BJ (cell line): ENCODE data around the gene GEN1. TPM values are rescaled to one million over a fixed set of nuclear protein-coding genes. Genes with fewer than 3 reads are reported as not detected.

Experiments used
- CTCF ChIA-PET: fragments of 350-600 bp; formaldehyde crosslinking; extraction: SDS; loops from one replicate; lab custom pipeline; 2021; ENCODE audit warnings: antibody characterized with exemption, inconsistent platforms; lab: Yijun Ruan, JAX
- POLR2A ChIA-PET: fragments of 300-600 bp; sonication (Branson Sonifier 250); formaldehyde crosslinking; extraction: SDS; loops from one replicate; lab custom pipeline; 2021; ENCODE audit warnings: antibody characterized with exemption; lab: Charles Lee
- DNase-seq: peaks from one replicate; pipeline ENCODE4 v3.0.0-alpha.2; 2011; ENCODE audit warnings: low read depth
- H3K27me3 ChIP-seq: 2 replicates; pipeline ENCODE4 v1.6.0; 2011; ENCODE audit warnings: low read length; ENCODE audit not compliant: control insufficient read depth, insufficient read depth
- H3K36me3 ChIP-seq: 2 replicates; pipeline ENCODE4 v1.5.1; 2011; ENCODE audit warnings: low read length; ENCODE audit not compliant: control insufficient read depth, insufficient read depth
- H3K4me3 ChIP-seq: 2 replicates; pipeline ENCODE4 v1.5.1; 2011; ENCODE audit warnings: low read depth, mild to moderate bottlenecking, control low read depth, low read length
- CTCF ChIP-seq: IDR thresholded peaks from 2 replicates; pipeline ENCODE4 v1.5.1; 2011; ENCODE audit warnings: low read depth, mild to moderate bottlenecking, control low read depth, inconsistent platforms, low read length, moderate library complexity; ENCODE audit not compliant: insufficient read depth
- polyA plus RNA-seq: library from polyadenylated mRNA; depleted of rRNA; stranded (reverse); fragments of >200 nt; gene quantifications from 2 replicates; pipeline ENCODE4 v1.2.3, GENCODE V29; 2011

Gene GEN1
- polyA plus RNA-seq, 1 experiment: 7.6 TPM

GRCh38 chr2:17752892-17753802 is 791 bp upstream of the GEN1 start:
- POLR2A ChIA-PET: interaction anchor here (0.7 kb wide), 1 partner anchor 35 kb away, joined by 6 read pairs; no protein-coding TSS in a partner anchor
- no peak for DNase-seq
- CTCF ChIA-PET: interaction anchor here (0.7 to 1.5 kb wide), 2 partner anchors 15 to 19 kb away, joined by 3 read pairs; no protein-coding TSS in a partner anchor

GRCh38 chr2:17754773-17755425 is 961 bp downstream of the GEN1 start:
- POLR2A ChIA-PET: no interaction called here
- H3K36me3 ChIP-seq: no peaks in the 10 kb centered on the region
- no peaks in the 10 kb centered on the region for H3K27me3 ChIP-seq
- peak overlapping the region; percentile 97 for H3K4me3 ChIP-seq
- CTCF ChIA-PET: interaction anchor here (0.9 to 1.5 kb wide), 2 partner anchors 76 to 141 kb away, joined by 3 read pairs; no protein-coding TSS in a partner anchor
- no peak for TF ChIP-seq CTCF
- no peak for DNase-seq

More at GRCh38 chr2:17752892-17753802, 791 bp upstream of the GEN1 start:
- no peaks in the 10 kb centered on the region for H3K27me3 ChIP-seq
- TF ChIP-seq CTCF: no peak
- H3K4me3 ChIP-seq: peak overlapping the region; percentile 97
- no peaks in the 10 kb centered on the region for H3K36me3 ChIP-seq

GRCh38 chr2:17756668-17757067 is 2.7 kb downstream of the GEN1 start:
- H3K27me3 ChIP-seq: no peaks in the 10 kb centered on the region
- POLR2A ChIA-PET: no interaction called here
- DNase-seq: no peak
- no peak for TF ChIP-seq CTCF
- CTCF ChIA-PET: interaction anchor here (0.9 to 1.5 kb wide), 2 partner anchors 37 to 75 kb away, joined by 3 read pairs; no protein-coding TSS in a partner anchor
- no peak overlapping the region for H3K4me3 ChIP-seq
- H3K36me3 ChIP-seq: no peaks in the 10 kb centered on the region

GRCh38 chr2:17757321-17757720 is 3.4 kb downstream of the GEN1 start:
- H3K27me3 ChIP-seq: no peaks in the 10 kb centered on the region
- H3K36me3 ChIP-seq: no peaks in the 10 kb centered on the region
- no peak for TF ChIP-seq CTCF
- POLR2A ChIA-PET: no interaction called here
- no peak overlapping the region for H3K4me3 ChIP-seq
- no peak for DNase-seq
- CTCF ChIA-PET: interaction anchor here (0.8 kb wide), 1 partner anchor 74 kb away, joined by 3 read pairs; no protein-coding TSS in a partner anchor

GRCh38 chr2:17758118-17758517 is 4.2 kb downstream of the GEN1 start:
- no peaks in the 10 kb centered on the region for H3K27me3 ChIP-seq
- no peaks in the 10 kb centered on the region for H3K36me3 ChIP-seq
- no peak for TF ChIP-seq CTCF
- CTCF ChIA-PET: interaction anchor here (0.8 kb wide), 1 partner anchor 73 kb away, joined by 3 read pairs; no protein-coding TSS in a partner anchor
- DNase-seq: no peak
- POLR2A ChIA-PET: no interaction called here
- H3K4me3 ChIP-seq: no peak overlapping the region
